Measurements from ENCODE around the gene VPS16.
"Not testable (repeated sequence)": the region's sequence is repeated elsewhere in the genome, so short reads cannot be mapped to it uniquely, and the experiment has no call there.

Gene VPS16

DNA sequence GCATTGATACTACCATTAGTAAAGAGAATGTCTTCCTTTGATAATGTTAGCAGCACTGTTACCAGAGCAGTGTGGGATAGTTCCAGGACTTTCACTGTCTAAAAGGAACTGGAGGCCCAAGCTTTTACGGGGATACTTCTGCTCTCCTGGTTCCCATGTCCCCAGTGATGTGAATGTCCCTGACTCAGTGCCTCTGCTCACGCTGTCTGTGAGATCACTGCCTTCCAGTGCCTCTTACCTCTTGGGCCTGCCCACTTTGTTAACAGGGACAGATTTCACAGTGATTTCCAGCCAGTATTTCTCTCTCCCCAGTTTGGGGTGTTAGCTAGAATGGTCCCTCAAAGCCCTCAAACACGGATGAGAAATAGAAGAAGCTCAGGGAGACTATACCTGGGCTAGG lies 47.2 kb downstream of the VPS16 start:
- TF ChIP-seq EZH2 (IDR thresholded peaks at IDR 0.05) (no peak), POLR2AphosphoS5 (IDR thresholded peaks at IDR 0.05; ENCODE audit: borderline replicate concordance, low read depth, low read length) (no peak), FOXP2 (optimal IDR thresholded peaks at IDR 0.05; ENCODE audit: control extremely low read depth, extremely low read length, insufficient read depth) (no peak)
- Histone ChIP-seq H3K9me3 (ENCODE audit: low read depth, low read length) (no peaks in the 10 kb centered on the region), H3K4me3 (no peak overlapping the region), H3K9ac (ENCODE audit: insufficient read length) (no peak overlapping the region), H3K36me3 (ENCODE audit: insufficient read depth, low read length) (peaks cover 3% of the 10 kb centered on the region; the same call in 1 of the 2 replicates), H3K27ac (no peak overlapping the region)
- no peak for DNase-seq (ENCODE audit: low read depth, low spot score)

- Histone ChIP-seq H3K9me3 (ENCODE audit: low read depth, low read length) (no peaks in the 10 kb centered on the region), H3K4me3 (no peak overlapping the region), H3K27ac (no peak overlapping the region), H3K9ac (ENCODE audit: insufficient read length) (no peak overlapping the region), H3K36me3 (ENCODE audit: insufficient read depth, low read length) (peaks cover 3% of the 10 kb centered on the region; the same call in 1 of the 2 replicates)
- DNase-seq (ENCODE audit: low read depth, low spot score), result no peak
- TF ChIP-seq EZH2 (IDR thresholded peaks at IDR 0.05) (no peak), POLR2AphosphoS5 (IDR thresholded peaks at IDR 0.05; ENCODE audit: borderline replicate concordance, low read depth, low read length) (no peak), FOXP2 (optimal IDR thresholded peaks at IDR 0.05; ENCODE audit: control extremely low read depth, extremely low read length, insufficient read depth) (no peak)
Measured at GRCh38 chr20:2888224-2888955, 47.8 kb downstream of the VPS16 start.

DNA sequence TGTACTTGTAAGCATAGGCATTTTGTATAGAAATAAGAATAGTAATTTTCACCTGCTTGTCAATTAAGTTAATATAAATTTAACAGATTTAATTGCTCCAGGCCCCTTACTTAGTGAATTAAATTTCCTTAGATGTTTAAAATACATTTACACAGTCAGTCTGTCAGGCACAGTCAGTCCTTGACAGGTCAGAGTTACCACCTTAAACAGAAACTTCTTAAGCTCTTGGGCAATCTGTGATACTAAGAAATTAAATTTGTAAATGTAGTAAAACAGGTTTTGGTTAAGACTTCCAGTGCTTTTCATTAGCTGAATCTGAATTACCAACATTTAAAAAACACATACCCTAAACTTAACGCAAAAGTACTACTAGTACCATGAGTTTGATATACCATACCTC lies 48.7 kb downstream of the VPS16 start:
- Histone ChIP-seq H3K36me3 (ENCODE audit: insufficient read depth, low read length) (peaks cover 3% of the 10 kb centered on the region; the same call in 1 of the 2 replicates), H3K9me3 (ENCODE audit: low read depth, low read length) (no peaks in the 10 kb centered on the region; the same call in 1 of the 2 replicates), H3K9ac (ENCODE audit: insufficient read length) (no peak overlapping the region), H3K27ac (no peak overlapping the region), H3K4me3 (no peak overlapping the region)
- no peak for DNase-seq (ENCODE audit: low read depth, low spot score)
- no peak for TF ChIP-seq EZH2 (IDR thresholded peaks at IDR 0.05)
- TF ChIP-seq FOXP2 (optimal IDR thresholded peaks at IDR 0.05; ENCODE audit: control extremely low read depth, extremely low read length, insufficient read depth), result no peak
- TF ChIP-seq POLR2AphosphoS5 (IDR thresholded peaks at IDR 0.05; ENCODE audit: borderline replicate concordance, low read depth, low read length), result no peak

DNA sequence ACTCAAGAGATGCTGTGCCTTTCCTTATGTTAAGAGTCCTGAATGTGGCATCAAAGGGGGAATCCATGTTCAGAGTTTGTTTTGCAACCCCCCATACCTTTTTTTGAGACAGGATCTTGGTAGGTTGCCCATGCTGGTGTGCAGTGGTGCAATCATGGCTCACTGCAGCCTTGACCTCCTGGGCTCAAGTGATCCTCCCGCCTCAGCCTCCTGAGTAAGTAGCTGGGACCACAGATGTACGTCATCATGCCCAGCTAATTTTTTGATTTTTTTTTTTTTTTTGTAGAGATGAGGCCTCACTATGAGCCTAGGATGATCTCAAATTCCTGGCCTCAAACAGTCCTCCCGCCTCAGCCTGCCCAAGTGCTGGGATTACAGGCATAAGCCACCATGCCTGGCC lies 49.3 kb downstream of the VPS16 start:
- Histone ChIP-seq H3K27ac (no peak overlapping the region), H3K9ac (ENCODE audit: insufficient read length) (no peak overlapping the region), H3K9me3 (ENCODE audit: low read depth, low read length) (no peaks in the 10 kb centered on the region; the same call in 1 of the 2 replicates), H3K4me3 (no peak overlapping the region), H3K36me3 (ENCODE audit: insufficient read depth, low read length) (peaks cover 3% of the 10 kb centered on the region; the same call in 1 of the 2 replicates)
- no peak for DNase-seq (ENCODE audit: low read depth, low spot score)
- TF ChIP-seq FOXP2 (optimal IDR thresholded peaks at IDR 0.05; ENCODE audit: control extremely low read depth, extremely low read length, insufficient read depth), result no peak
- TF ChIP-seq POLR2AphosphoS5 (IDR thresholded peaks at IDR 0.05; ENCODE audit: borderline replicate concordance, low read depth, low read length), result no peak
- TF ChIP-seq EZH2 (IDR thresholded peaks at IDR 0.05), result no peak

DNA sequence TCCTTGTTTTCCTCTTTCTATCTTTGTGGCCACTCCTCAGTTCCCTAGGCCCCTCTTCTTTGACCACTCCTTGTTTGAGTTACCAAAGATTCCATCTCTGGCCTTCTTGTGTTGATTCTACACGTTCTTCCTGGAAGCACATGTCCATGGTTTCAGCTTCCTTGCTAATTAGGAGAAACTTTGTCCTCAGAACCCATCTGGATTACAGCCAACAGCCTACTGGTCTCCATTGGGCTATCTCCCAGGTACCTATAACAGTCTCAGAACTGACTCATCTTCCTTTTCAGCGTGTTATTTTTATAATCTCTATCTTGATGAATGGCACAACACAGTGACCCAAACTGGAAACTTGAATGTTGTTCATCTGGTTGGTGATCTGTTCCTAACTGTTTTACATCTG lies 50.2 kb downstream of the VPS16 start:
- no peak overlapping the region for H3K27ac ChIP-seq
- H3K4me3 ChIP-seq, result no peak overlapping the region
- H3K36me3 ChIP-seq (ENCODE audit: insufficient read depth, low read length), result peaks cover 3% of the 10 kb centered on the region; the same call in 1 of the 2 replicates
- no peaks in the 10 kb centered on the region; the same call in 1 of the 2 replicates for H3K9me3 ChIP-seq (ENCODE audit: low read depth, low read length)
- no peak overlapping the region for H3K9ac ChIP-seq (ENCODE audit: insufficient read length)
- TF ChIP-seq EZH2 (IDR thresholded peaks at IDR 0.05) (no peak), FOXP2 (optimal IDR thresholded peaks at IDR 0.05; ENCODE audit: control extremely low read depth, extremely low read length, insufficient read depth) (no peak), POLR2AphosphoS5 (IDR thresholded peaks at IDR 0.05; ENCODE audit: borderline replicate concordance, low read depth, low read length) (no peak)
- no peak for DNase-seq (ENCODE audit: low read depth, low spot score)

DNA sequence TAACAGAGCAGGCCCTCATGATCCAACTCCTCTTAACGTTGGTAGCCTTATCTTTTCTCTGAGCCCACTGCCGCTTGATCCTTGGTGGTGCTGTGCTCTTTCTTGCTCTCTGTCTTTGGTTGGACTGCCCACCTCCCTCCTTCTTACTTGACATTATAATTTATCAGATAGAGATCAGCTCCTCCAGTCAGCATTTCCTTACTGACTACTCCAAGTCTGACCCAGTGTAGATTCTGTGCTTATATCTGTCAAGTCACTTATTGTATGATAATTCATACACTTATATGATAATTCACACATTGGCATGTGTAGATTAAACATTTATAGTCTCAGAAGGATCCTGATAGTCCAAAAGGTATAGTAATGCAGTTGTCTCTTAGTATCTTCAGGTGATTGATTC lies 50.8 kb downstream of the VPS16 start:
- Histone ChIP-seq H3K9me3 (ENCODE audit: low read depth, low read length) (no peaks in the 10 kb centered on the region; the same call in 1 of the 2 replicates), H3K9ac (ENCODE audit: insufficient read length) (no peak overlapping the region), H3K36me3 (ENCODE audit: insufficient read depth, low read length) (peaks cover 3% of the 10 kb centered on the region; the same call in 1 of the 2 replicates), H3K27ac (no peak overlapping the region), H3K4me3 (no peak overlapping the region)
- DNase-seq (ENCODE audit: low read depth, low spot score), result no peak
- TF ChIP-seq POLR2AphosphoS5 (IDR thresholded peaks at IDR 0.05; ENCODE audit: borderline replicate concordance, low read depth, low read length) (no peak), FOXP2 (optimal IDR thresholded peaks at IDR 0.05; ENCODE audit: control extremely low read depth, extremely low read length, insufficient read depth) (no peak), EZH2 (IDR thresholded peaks at IDR 0.05) (no peak)

GRCh38 chr20:2892376-2892775 lies 51.8 kb downstream of the VPS16 start:
- Histone ChIP-seq H3K9ac (ENCODE audit: insufficient read length) (no peak overlapping the region), H3K9me3 (ENCODE audit: low read depth, low read length) (no peaks in the 10 kb centered on the region; the same call in 1 of the 2 replicates), H3K4me3 (no peak overlapping the region), H3K27ac (no peak overlapping the region), H3K36me3 (ENCODE audit: insufficient read depth, low read length) (peaks cover 3% of the 10 kb centered on the region; the same call in 1 of the 2 replicates)
- TF ChIP-seq POLR2AphosphoS5 (IDR thresholded peaks at IDR 0.05; ENCODE audit: borderline replicate concordance, low read depth, low read length), result no peak
- TF ChIP-seq FOXP2 (optimal IDR thresholded peaks at IDR 0.05; ENCODE audit: control extremely low read depth, extremely low read length, insufficient read depth), result no peak
- no peak for TF ChIP-seq EZH2 (IDR thresholded peaks at IDR 0.05)
- no peak for DNase-seq (ENCODE audit: low read depth, low spot score)

GRCh38 chr20:2894221-2894620 lies 53.7 kb downstream of the VPS16 start:
- peaks cover 3% of the 10 kb centered on the region; the same call in 1 of the 2 replicates for H3K36me3 ChIP-seq (ENCODE audit: insufficient read depth, low read length)
- H3K4me3 ChIP-seq, result no peak overlapping the region
- no peak overlapping the region for H3K9ac ChIP-seq (ENCODE audit: insufficient read length)
- no peak for DNase-seq (ENCODE audit: low read depth, low spot score)
- H3K27ac ChIP-seq, result no peak overlapping the region
- TF ChIP-seq FOXP2 (optimal IDR thresholded peaks at IDR 0.05; ENCODE audit: control extremely low read depth, extremely low read length, insufficient read depth), result no peak
- TF ChIP-seq EZH2 (IDR thresholded peaks at IDR 0.05), result no peak
- TF ChIP-seq POLR2AphosphoS5 (IDR thresholded peaks at IDR 0.05; ENCODE audit: borderline replicate concordance, low read depth, low read length), result no peak
- H3K9me3 ChIP-seq (ENCODE audit: low read depth, low read length), result no peaks in the 10 kb centered on the region; the same call in 1 of the 2 replicates

DNA sequence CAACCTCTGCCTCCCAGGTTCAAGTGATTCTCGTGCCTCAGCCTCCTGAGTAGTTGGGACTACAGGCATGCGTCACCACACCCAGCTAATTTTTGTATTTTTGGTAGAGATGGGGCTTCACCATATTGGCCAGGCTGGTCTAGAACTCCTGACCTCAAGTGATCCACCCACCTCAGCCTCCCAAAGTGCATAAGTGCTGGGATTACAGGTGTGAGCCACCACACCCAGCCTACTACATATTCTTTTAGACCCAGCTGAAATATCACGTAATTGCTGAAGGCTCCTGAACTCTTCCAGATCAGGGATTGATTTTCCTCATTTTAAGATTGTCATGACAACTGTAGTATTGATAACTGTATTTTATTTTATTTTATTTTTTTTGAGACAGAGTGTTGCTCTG lies 54.6 kb downstream of the VPS16 start:
- H3K27ac ChIP-seq; H3K4me3 ChIP-seq; H3K9me3 ChIP-seq (ENCODE audit: low read depth, low read length); DNase-seq (ENCODE audit: low read depth, low spot score); H3K9ac ChIP-seq (ENCODE audit: insufficient read length); H3K36me3 ChIP-seq (ENCODE audit: insufficient read depth, low read length): not testable (repeated sequence)
